Subcutaneous adipose tissue (tissue), 4 donors: ENCODE measurements around the gene OR2AJ1. TPM values are rescaled to one million over a fixed set of nuclear protein-coding genes. Genes with fewer than 3 reads are reported as not detected.

Source experiments
- CTCF ChIP-seq: fragments of 450-650 bp; IDR thresholded peaks from one replicate; pipeline ENCODE4 v1.5.1; 2016; ENCODE audit warnings: low read depth, mild to moderate bottlenecking, control low read depth, antibody characterized with exemption, moderate library complexity
- total RNA-seq, 4 donors: library from RNA; depleted of rRNA; stranded (reverse); fragments of >200 nt; gene quantifications; one replicate each; pipeline ENCODE4 v1.1.0, GENCODE V29; 2016

The OR2AJ1 gene
- total RNA-seq, 4 donors from 2014 or later, result not detected

- TF ChIP-seq CTCF, result no peak
These were observed 9.3 kb downstream of the OR2AJ1 start for GRCh38 chr1:247933989-247934388.

GRCh38 chr1:247935781-247936180 lies 11.1 kb downstream of the OR2AJ1 start:
- no peak for TF ChIP-seq CTCF

GRCh38 chr1:247936415-247936814 lies 11.7 kb downstream of the OR2AJ1 start:
- TF ChIP-seq CTCF, result no peak

- TF ChIP-seq CTCF, result no peak
These were observed 17.9 kb downstream of the OR2AJ1 start for GRCh38 chr1:247942624-247943023.

GRCh38 chr1:247948558-247948957 lies 23.9 kb downstream of the OR2AJ1 start, which contains the start of gene OR2L8:
TSS of gene OR2L8 (plus strand) at chr1:247948858. CDS start at chr1:247948858, 0 bp downstream.
- no peak for TF ChIP-seq CTCF

GRCh38 chr1:247953408-247953807 lies 28.7 kb downstream of the OR2AJ1 start:
- no peak for TF ChIP-seq CTCF

GRCh38 chr1:247961791-247962190 lies 37.1 kb downstream of the OR2AJ1 start:
- no peak for TF ChIP-seq CTCF
